Ishikawa (cell line): ENCODE measurements around the gene TNFRSF6B.

Experiments
- CEBPB ChIP-seq: IDR thresholded peaks from 2 replicates; pipeline ENCODE4 v1.6.1; 2012
- CREB1 ChIP-seq: IDR thresholded peaks from 2 replicates; pipeline ENCODE4 v1.6.1; 2012; ENCODE audit warnings: low read depth
- EGR1 ChIP-seq: IDR thresholded peaks from 2 replicates; pipeline ENCODE4 v1.6.1; 2012
- EP300 ChIP-seq: IDR thresholded peaks from 2 replicates; pipeline ENCODE4 v1.6.1; 2012; ENCODE audit warnings: borderline replicate concordance
- FOXM1 ChIP-seq: IDR thresholded peaks from 2 replicates; pipeline ENCODE4 v1.6.1; 2012; ENCODE audit warnings: low read depth, borderline replicate concordance
- MAX ChIP-seq: IDR thresholded peaks from 2 replicates; pipeline ENCODE4 v1.6.1; 2012
- NFIC ChIP-seq: IDR thresholded peaks from 2 replicates; pipeline ENCODE4 v1.6.1; 2012
- RAD21 ChIP-seq: IDR thresholded peaks from 2 replicates; pipeline ENCODE4 v1.6.1; 2012; ENCODE audit warnings: low read depth
- REST ChIP-seq: IDR thresholded peaks from 2 replicates; pipeline ENCODE4 v1.6.1; 2012; ENCODE audit warnings: low read depth, mild to moderate bottlenecking
- TAF1 ChIP-seq: IDR thresholded peaks from 2 replicates; pipeline ENCODE4 v1.6.1; 2012; ENCODE audit warnings: low read depth, mild to moderate bottlenecking
- TCF12 ChIP-seq: IDR thresholded peaks from 2 replicates; pipeline ENCODE4 v1.6.1; 2012; ENCODE audit warnings: low read depth
- TEAD4 ChIP-seq: IDR thresholded peaks from 2 replicates; pipeline ENCODE4 v1.6.1; 2012
- USF1 ChIP-seq: IDR thresholded peaks from 2 replicates; pipeline ENCODE4 v1.6.1; 2012
- YY1 ChIP-seq: IDR thresholded peaks from 2 replicates; pipeline ENCODE4 v1.6.1; 2012; ENCODE audit warnings: low read depth
- ZBTB7A ChIP-seq: IDR thresholded peaks from 2 replicates; pipeline ENCODE4 v1.6.1; 2012; ENCODE audit warnings: low read depth

Gene TNFRSF6B

GRCh38 chr20:63707558-63708300 is 11.3 kb downstream of the TNFRSF6B start, which contains the start of the genes ARFRP1 and ZGPAT:
ARFRP1 (minus strand) TSS chr20:63707976; CDS start chr20:63707091, 885 bp downstream.
ZGPAT (plus strand) TSS chr20:63708039; CDS start chr20:63708581, 542 bp downstream.
- peak; percentile 31; the same call in 1 of the 2 replicates for TF ChIP-seq EP300
- TF ChIP-seq TAF1: peak; percentile 53; the same call in 1 of the 2 replicates
- TF ChIP-seq MAX: peak; percentile 84
- TF ChIP-seq CEBPB: no peak; the same call in 1 of the 2 replicates
- no peak for TF ChIP-seq REST
- TF ChIP-seq USF1: peak; percentile 50
- TF ChIP-seq FOXM1: no peak
- TF ChIP-seq ZBTB7A: peak; percentile 70; the same call in 1 of the 2 replicates
- peak; percentile 15; the same call in 1 of the 2 replicates for TF ChIP-seq NFIC
- TF ChIP-seq TCF12: peak; percentile 76
- peak; percentile 85 for TF ChIP-seq EGR1
- TF ChIP-seq RAD21: no peak
- TF ChIP-seq YY1: peak; percentile 67
- TF ChIP-seq CREB1: no peak
- peak; percentile 41; the same call in 1 of the 2 replicates for TF ChIP-seq TEAD4

GRCh38 chr20:63708301-63709148 is 12.1 kb downstream of the TNFRSF6B start:
- TF ChIP-seq TCF12 (no peak), TEAD4 (no peak), MAX (no peak), NFIC (no peak), EGR1 (no peak), YY1 (no peak), FOXM1 (no peak), CREB1 (no peak), EP300 (no peak), USF1 (no peak)

- TF ChIP-seq TAF1: no peak
- no peak for TF ChIP-seq NFIC
- no peak for TF ChIP-seq YY1
- no peak for TF ChIP-seq REST
- TF ChIP-seq USF1: no peak
- no peak for TF ChIP-seq TCF12
- no peak for TF ChIP-seq EGR1
- no peak for TF ChIP-seq EP300
- no peak for TF ChIP-seq FOXM1
- no peak for TF ChIP-seq MAX
- no peak for TF ChIP-seq RAD21
- no peak for TF ChIP-seq CEBPB
- no peak for TF ChIP-seq TEAD4
- no peak for TF ChIP-seq CREB1
- no peak for TF ChIP-seq ZBTB7A
Measured at GRCh38 chr20:63709149-63709527, 12.7 kb downstream of the TNFRSF6B start.

GRCh38 chr20:63711085-63711645 is 14.7 kb downstream of the TNFRSF6B start:
- TF ChIP-seq TEAD4: no peak
- TF ChIP-seq REST: no peak
- no peak for TF ChIP-seq CEBPB
- no peak for TF ChIP-seq YY1
- TF ChIP-seq CREB1: no peak
- no peak for TF ChIP-seq EGR1
- no peak for TF ChIP-seq NFIC
- no peak for TF ChIP-seq MAX
- no peak for TF ChIP-seq ZBTB7A
- no peak for TF ChIP-seq EP300
- no peak for TF ChIP-seq FOXM1
- TF ChIP-seq TAF1: no peak
- TF ChIP-seq TCF12: no peak
- TF ChIP-seq RAD21: no peak
- TF ChIP-seq USF1: no peak
